ENCODE measurements around the gene ACVR1C. TPM values are rescaled to one million over a fixed set of nuclear protein-coding genes. Genes with fewer than 3 reads are reported as not detected.
"Not testable (repeated sequence)": the region's sequence is repeated elsewhere in the genome, so short reads cannot be mapped to it uniquely, and the experiment has no call there.

The ACVR1C gene
- polyA plus RNA-seq, 6 donors from 2014 or later: not detected

- Mint-ChIP-seq H3K27ac (no peak overlapping the region), H3K9me3 (peaks cover 5 to 23% (median 13%) of the 10 kb centered on the region in 7 donors), H3K4me3 (no peak overlapping the region), H3K4me1 (no peaks in the 10 kb centered on the region), H3K36me3 (peaks cover 10 to 24% of the 10 kb centered on the region in 2 donors), H3K27me3 (peaks cover 9 to 41% (median 28%) of the 10 kb centered on the region in 3 donors)
- ATAC-seq (ENCODE audit: low read depth in 2 of 2) (no peak), DNase-seq (no peak)
Observed at GRCh38 chr2:157611110-157611509, 17.6 kb downstream of the ACVR1C start.

DNA sequence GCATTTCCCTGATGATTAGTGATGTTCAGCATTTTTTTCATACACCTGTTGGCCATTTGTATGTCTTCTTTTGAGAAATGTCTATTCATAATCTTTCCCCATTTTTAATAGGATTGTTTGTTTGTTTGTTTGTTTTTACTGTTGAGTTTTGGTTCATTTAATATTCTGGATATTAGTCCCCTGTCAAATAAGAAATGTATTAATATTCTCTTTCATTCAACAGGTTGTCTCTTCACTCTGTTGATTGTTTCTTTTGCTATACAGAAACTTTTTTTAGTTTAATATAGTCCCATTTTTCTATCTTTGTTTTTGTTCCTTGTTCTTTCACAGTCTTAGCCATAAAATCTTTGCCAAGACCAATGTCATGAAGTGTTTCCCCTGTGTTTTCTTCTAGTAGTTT, 22.1 kb downstream of the ACVR1C start:
- Mint-ChIP-seq H3K27ac (no peak overlapping the region), H3K36me3 (peaks cover 10 to 18% of the 10 kb centered on the region in 2 donors), H3K4me1 (no peaks in the 10 kb centered on the region), H3K9me3 (peaks cover 5 to 20% (median 11%) of the 10 kb centered on the region in 7 donors), H3K4me3 (no peak overlapping the region), H3K27me3 (peaks cover 5 to 24% (median 24%) of the 10 kb centered on the region in 3 donors)
- DNase-seq (no peak), ATAC-seq (ENCODE audit: low read depth in 2 of 2) (no peak)

- DNase-seq: no peak
- H3K27me3 Mint-ChIP-seq: peaks cover 0 to 8% (median 0%) of the 10 kb centered on the region in 3 donors
- no peaks in the 10 kb centered on the region for H3K36me3 Mint-ChIP-seq
- H3K4me3 Mint-ChIP-seq: no peak overlapping the region
- H3K27ac Mint-ChIP-seq: no peak overlapping the region
- no peaks in the 10 kb centered on the region for H3K4me1 Mint-ChIP-seq
- H3K9me3 Mint-ChIP-seq: no peaks in the 10 kb centered on the region
- ATAC-seq (ENCODE audit: low read depth in 2 of 2): no peak
Observed at GRCh38 chr2:157603198-157603597, 25.5 kb downstream of the ACVR1C start.

GRCh38 chr2:157601807-157602206, 26.9 kb downstream of the ACVR1C start:
- H3K27me3 Mint-ChIP-seq: peaks cover 0 to 8% (median 0%) of the 10 kb centered on the region in 3 donors
- no peaks in the 10 kb centered on the region for H3K36me3 Mint-ChIP-seq
- H3K4me3 Mint-ChIP-seq: no peak overlapping the region
- no peaks in the 10 kb centered on the region for H3K9me3 Mint-ChIP-seq
- no peak for DNase-seq
- peaks cover 0 to 9% (median 5%) of the 10 kb centered on the region in 3 donors for H3K4me1 Mint-ChIP-seq
- no peak for ATAC-seq (ENCODE audit: low read depth in 2 of 2)
- H3K27ac Mint-ChIP-seq: no peak overlapping the region

DNA sequence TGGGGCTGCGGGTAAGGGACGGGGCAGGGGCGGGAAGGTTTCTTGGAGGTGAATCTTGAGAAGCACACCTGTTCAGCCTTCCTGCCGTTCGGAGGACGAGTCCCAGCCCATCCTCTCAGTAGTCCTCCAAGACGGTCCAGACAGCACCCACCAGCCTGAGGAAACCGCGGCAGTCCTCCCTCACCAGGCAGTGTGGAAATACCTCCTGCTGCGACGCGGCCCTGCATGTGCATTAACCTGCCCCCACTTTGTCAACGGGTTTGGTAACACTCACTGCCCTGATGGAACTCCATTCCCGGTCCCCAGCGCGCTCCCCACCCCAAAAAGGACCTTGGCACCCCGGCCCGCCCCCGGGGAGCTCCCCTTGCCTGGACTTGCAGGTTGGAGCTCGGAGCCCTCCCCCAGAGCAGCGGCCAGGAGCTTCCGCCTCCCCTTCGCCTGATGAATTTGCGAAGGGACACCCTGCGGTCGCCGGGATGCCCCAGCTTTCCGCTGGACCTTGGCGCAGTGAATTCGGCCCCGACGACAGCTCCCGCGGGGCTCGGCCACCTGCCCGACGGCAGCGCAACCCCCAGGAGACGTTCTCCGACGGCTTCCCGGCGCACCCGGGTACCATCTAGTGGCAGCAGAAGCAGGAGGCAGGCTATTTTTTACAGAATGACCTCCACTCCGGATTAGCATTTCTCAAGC, 31.5 kb downstream of the ACVR1C start:
- H3K36me3 Mint-ChIP-seq: no peaks in the 10 kb centered on the region
- H3K4me3 Mint-ChIP-seq: peak overlapping the region in 5 of 8 donors; percentile 24 to 72 (median 57)
- H3K9me3 Mint-ChIP-seq: no peaks in the 10 kb centered on the region
- peak; percentile 75 to 90 for ATAC-seq (ENCODE audit: low read depth in 2 of 2)
- DNase-seq: peak; percentile 39
- peaks cover 0 to 8% (median 0%) of the 10 kb centered on the region in 3 donors for H3K27me3 Mint-ChIP-seq
- H3K27ac Mint-ChIP-seq: peak overlapping the region in 1 of 6 donors; percentile 88
- H3K4me1 Mint-ChIP-seq: peaks cover 4 to 16% (median 13%) of the 10 kb centered on the region in 3 donors

- ATAC-seq (ENCODE audit: low read depth in 2 of 2) (no peak), DNase-seq (no peak)
- H3K4me3 Mint-ChIP-seq: no peak overlapping the region
- H3K9me3 Mint-ChIP-seq: no peaks in the 10 kb centered on the region
- H3K27me3 Mint-ChIP-seq: no peaks in the 10 kb centered on the region
- H3K27ac Mint-ChIP-seq: no peak overlapping the region
- H3K4me1 Mint-ChIP-seq: peaks cover 4 to 16% (median 13%) of the 10 kb centered on the region in 3 donors
- H3K36me3 Mint-ChIP-seq: no peaks in the 10 kb centered on the region
Observed at GRCh38 chr2:157593411-157593810, 35.3 kb downstream of the ACVR1C start.

GRCh38 chr2:157592948-157593347, 35.7 kb downstream of the ACVR1C start:
- Mint-ChIP-seq H3K36me3 (no peaks in the 10 kb centered on the region), H3K27me3 (no peaks in the 10 kb centered on the region), H3K4me1 (peaks cover 4 to 16% (median 13%) of the 10 kb centered on the region in 3 donors), H3K4me3 (no peak overlapping the region), H3K9me3 (no peaks in the 10 kb centered on the region), H3K27ac (peak overlapping the region in 1 of 6 donors; percentile 87)
- DNase-seq (no peak), ATAC-seq (ENCODE audit: low read depth in 2 of 2) (peak; percentile 40 to 46)

DNA sequence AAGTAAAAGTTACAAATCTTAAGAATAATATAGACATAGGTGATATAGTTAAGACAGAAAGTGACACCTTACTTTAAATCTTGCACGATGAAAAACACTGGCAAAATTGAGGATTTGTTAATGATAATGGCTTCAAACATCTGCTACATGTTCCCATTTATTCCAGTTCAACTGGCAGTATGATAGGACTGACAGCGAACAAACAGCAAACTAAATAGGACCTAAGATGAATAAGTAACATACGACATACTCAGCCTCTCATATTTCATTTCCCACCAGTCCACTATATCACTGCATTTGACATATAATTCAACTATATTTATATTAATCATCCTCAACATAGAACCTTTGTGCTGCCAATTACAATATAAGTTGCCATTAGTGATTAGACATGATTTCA, 36.3 kb downstream of the ACVR1C start:
- Mint-ChIP-seq H3K27me3 (no peaks in the 10 kb centered on the region), H3K36me3 (no peaks in the 10 kb centered on the region), H3K4me3 (no peak overlapping the region), H3K4me1 (peaks cover 4 to 12% (median 10%) of the 10 kb centered on the region in 3 donors), H3K9me3 (no peaks in the 10 kb centered on the region), H3K27ac (no peak overlapping the region)
- DNase-seq (no peak), ATAC-seq (ENCODE audit: low read depth in 2 of 2) (no peak)

- H3K36me3 Mint-ChIP-seq: no peaks in the 10 kb centered on the region
- peaks cover 0 to 4% (median 0%) of the 10 kb centered on the region in 7 donors for H3K9me3 Mint-ChIP-seq
- no peak overlapping the region for H3K4me3 Mint-ChIP-seq
- ATAC-seq (ENCODE audit: low read depth in 2 of 2) (no peak), DNase-seq (no peak)
- no peak overlapping the region for H3K27ac Mint-ChIP-seq
- peaks cover 0 to under 1% (median 0%) of the 10 kb centered on the region in 3 donors for H3K4me1 Mint-ChIP-seq
- no peaks in the 10 kb centered on the region for H3K27me3 Mint-ChIP-seq
Observed at GRCh38 chr2:157587576-157587975, 41.1 kb downstream of the ACVR1C start.

DNA sequence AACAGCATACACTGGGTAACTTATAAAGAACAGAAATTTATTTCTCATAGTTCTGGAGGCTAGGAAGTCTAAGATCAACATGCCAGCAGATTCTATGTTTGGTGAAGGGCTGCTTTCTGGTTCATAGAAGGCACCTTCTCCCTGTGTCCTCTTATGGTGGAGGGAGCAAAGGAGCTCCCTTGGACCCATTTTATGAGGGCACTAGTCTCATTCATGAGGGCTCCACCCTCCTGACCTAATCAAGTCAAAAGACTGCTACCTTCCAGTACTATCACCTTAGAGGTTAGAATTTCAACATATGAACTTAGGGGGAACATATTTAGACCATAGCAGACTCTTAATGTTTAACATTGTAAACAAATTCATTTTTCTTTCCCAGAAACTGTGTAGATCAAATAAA, 54.5 kb downstream of the ACVR1C start:
- ATAC-seq (ENCODE audit: low read depth in 2 of 2): no peak
- H3K4me1 Mint-ChIP-seq: peaks cover 0 to 2% (median 0%) of the 10 kb centered on the region in 3 donors
- H3K36me3 Mint-ChIP-seq: no peaks in the 10 kb centered on the region
- no peak overlapping the region for H3K4me3 Mint-ChIP-seq
- no peak for DNase-seq
- no peaks in the 10 kb centered on the region for H3K27me3 Mint-ChIP-seq
- H3K9me3 Mint-ChIP-seq: peaks cover 0 to 3% (median 0%) of the 10 kb centered on the region in 7 donors
- H3K27ac Mint-ChIP-seq: no peak overlapping the region

DNA sequence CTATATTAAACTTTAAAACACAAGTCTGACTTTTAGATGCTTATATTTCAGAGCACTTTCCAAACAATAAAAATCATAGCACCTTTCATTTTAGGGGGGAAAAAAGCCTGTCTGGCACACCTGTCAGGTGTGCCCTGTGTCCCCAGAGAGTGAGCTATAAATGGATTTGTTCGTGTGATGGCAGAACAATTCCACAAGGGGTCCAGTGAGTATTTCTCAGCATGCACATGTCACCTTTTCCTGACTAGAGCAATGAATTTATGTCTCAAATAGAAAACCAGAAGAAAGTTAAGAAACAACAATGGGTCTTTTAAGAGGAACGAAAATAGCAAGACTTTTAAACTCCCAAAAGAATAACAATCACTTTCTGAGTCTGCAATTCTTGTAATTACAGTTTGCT, 55.9 kb downstream of the ACVR1C start:
- Mint-ChIP-seq H3K36me3 (no peaks in the 10 kb centered on the region), H3K4me3 (no peak overlapping the region), H3K9me3 (no peaks in the 10 kb centered on the region), H3K27ac (peak overlapping the region in 1 of 6 donors; percentile 15), H3K4me1 (peaks cover 0 to 2% (median 0%) of the 10 kb centered on the region in 3 donors), H3K27me3 (no peaks in the 10 kb centered on the region)
- ATAC-seq (ENCODE audit: low read depth in 2 of 2) (peak; percentile 42 to 64), DNase-seq (no peak)

DNA sequence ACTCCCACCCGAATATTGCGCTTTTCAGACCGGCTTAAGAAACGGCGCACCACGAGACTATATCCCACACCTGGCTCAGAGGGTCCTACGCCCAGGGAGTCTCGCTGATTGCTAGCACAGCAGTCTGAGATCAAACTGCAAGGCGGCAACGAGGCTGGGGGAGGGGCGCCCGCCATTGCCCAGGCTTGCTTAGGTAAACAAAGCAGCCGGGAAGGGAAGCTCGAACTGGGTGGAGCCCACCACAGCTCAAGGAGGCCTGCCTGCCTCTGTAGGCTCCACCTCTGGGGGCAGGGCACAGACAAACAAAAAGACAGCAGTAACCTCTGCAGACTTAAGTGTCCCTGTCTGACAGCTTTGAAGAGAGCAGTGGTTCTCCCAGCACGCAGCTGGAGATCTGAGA, 62.0 kb downstream of the ACVR1C start:
- H3K9me3 Mint-ChIP-seq; H3K27me3 Mint-ChIP-seq; ATAC-seq (ENCODE audit: low read depth in 2 of 2); H3K36me3 Mint-ChIP-seq; H3K27ac Mint-ChIP-seq; H3K4me3 Mint-ChIP-seq; DNase-seq: not testable (repeated sequence)
- peaks cover 6 to 10% (median 10%) of the 10 kb centered on the region in 3 donors for H3K4me1 Mint-ChIP-seq

- not testable (repeated sequence) for H3K27me3 Mint-ChIP-seq; H3K27ac Mint-ChIP-seq; H3K9me3 Mint-ChIP-seq; DNase-seq; ATAC-seq (ENCODE audit: low read depth in 2 of 2); H3K36me3 Mint-ChIP-seq; H3K4me3 Mint-ChIP-seq
- H3K4me1 Mint-ChIP-seq: peaks cover 6 to 10% (median 10%) of the 10 kb centered on the region in 3 donors
Observed at GRCh38 chr2:157566113-157566512, 62.6 kb downstream of the ACVR1C start.

- peaks cover 0 to 7% (median 0%) of the 10 kb centered on the region in 7 donors for H3K9me3 Mint-ChIP-seq
- peaks cover 6 to 10% (median 10%) of the 10 kb centered on the region in 3 donors for H3K4me1 Mint-ChIP-seq
- peaks cover 0 to 6% (median 0%) of the 10 kb centered on the region in 3 donors for H3K27me3 Mint-ChIP-seq
- H3K4me3 Mint-ChIP-seq: no peak overlapping the region
- ATAC-seq (ENCODE audit: low read depth in 2 of 2) (no peak), DNase-seq (no peak)
- no peak overlapping the region for H3K27ac Mint-ChIP-seq
- no peaks in the 10 kb centered on the region for H3K36me3 Mint-ChIP-seq
Observed at GRCh38 chr2:157565550-157565949, 63.1 kb downstream of the ACVR1C start.

All from naive B cell (primary cell).